ENCODE results near the gene FARP1.
"Not testable (repeated sequence)": the region's sequence is repeated elsewhere in the genome, so short reads cannot be mapped to it uniquely, and the experiment has no call there.

Gene FARP1

GRCh38 chr13:98226496-98226895 lies 83.6 kb downstream of the FARP1 start:
- no peak for DNase-seq

- DNase-seq = no peak
These were observed 85.9 kb downstream of the FARP1 start for GRCh38 chr13:98228661-98229341.

- DNase-seq = not testable (repeated sequence)
These were observed 87.9 kb downstream of the FARP1 start for GRCh38 chr13:98230762-98231161.

GRCh38 chr13:98232456-98232855 lies 89.6 kb downstream of the FARP1 start:
- no peak for DNase-seq

GRCh38 chr13:98233127-98233526 lies 90.2 kb downstream of the FARP1 start:
- DNase-seq = no peak

- DNase-seq = no peak
These were observed 91.5 kb downstream of the FARP1 start for GRCh38 chr13:98234348-98234747.

- DNase-seq = no peak
These were observed 93.3 kb downstream of the FARP1 start for GRCh38 chr13:98236197-98236596.

GRCh38 chr13:98237331-98237730 lies 94.4 kb downstream of the FARP1 start:
- no peak for DNase-seq

GRCh38 chr13:98239162-98240076 lies 96.5 kb downstream of the FARP1 start:
- DNase-seq = no peak

GRCh38 chr13:98240135-98240534 lies 97.2 kb downstream of the FARP1 start:
- DNase-seq = peak; percentile 48

GRCh38 chr13:98240974-98241373 lies 98.1 kb downstream of the FARP1 start:
- no peak for DNase-seq

- DNase-seq = no peak
These were observed 99.1 kb downstream of the FARP1 start for GRCh38 chr13:98241976-98242375.

- DNase-seq = no peak
These were observed 99.5 kb downstream of the FARP1 start for GRCh38 chr13:98242403-98242802.

- DNase-seq = no peak
These were observed 101.0 kb downstream of the FARP1 start for GRCh38 chr13:98243929-98244272.

- DNase-seq = no peak
These were observed 103.8 kb downstream of the FARP1 start for GRCh38 chr13:98246538-98247172.

- DNase-seq = no peak
These were observed 108.8 kb downstream of the FARP1 start for GRCh38 chr13:98251708-98252107.

GRCh38 chr13:98252931-98253470 lies 110.1 kb downstream of the FARP1 start:
- DNase-seq = no peak

- DNase-seq = no peak
These were observed 110.6 kb downstream of the FARP1 start for GRCh38 chr13:98253526-98253925.

GRCh38 chr13:98254513-98254912 lies 111.6 kb downstream of the FARP1 start:
- no peak for DNase-seq

- no peak for DNase-seq
These were observed 115.3 kb downstream of the FARP1 start for GRCh38 chr13:98258226-98258625.

GRCh38 chr13:98260357-98261164 lies 117.7 kb downstream of the FARP1 start:
- DNase-seq = no peak

GRCh38 chr13:98261165-98261702 lies 118.3 kb downstream of the FARP1 start:
- no peak for DNase-seq
